Measurements from ENCODE around the gene SLC29A1. TPM values are rescaled to one million over a fixed set of nuclear protein-coding genes. Genes with fewer than 3 reads are reported as not detected.
"Not testable (repeated sequence)": the region's sequence is repeated elsewhere in the genome, so short reads cannot be mapped to it uniquely, and the experiment has no call there.

SLC29A1 gene
- total and polyA plus RNA-seq, 8 donors: 22.4 to 48.2 (median 28.5) TPM

GRCh38 chr6:44180886-44181285 is 42.5 kb upstream of the SLC29A1 start:
- DNase-seq (no peak), ATAC-seq (no peak)
- Histone ChIP-seq H3K27ac (no peak overlapping the region), H3K4me3 (no peak overlapping the region), H3K9me3 (no peaks in the 10 kb centered on the region), H3K36me3 (no peaks in the 10 kb centered on the region), H3K4me1 (peaks cover 0 to 10% of the 10 kb centered on the region in 2 donors), H3K27me3 (no peaks in the 10 kb centered on the region)
- intact Hi-C loops (cut with DNase I): no loop called here
- TF ChIP-seq, protein P1, sequence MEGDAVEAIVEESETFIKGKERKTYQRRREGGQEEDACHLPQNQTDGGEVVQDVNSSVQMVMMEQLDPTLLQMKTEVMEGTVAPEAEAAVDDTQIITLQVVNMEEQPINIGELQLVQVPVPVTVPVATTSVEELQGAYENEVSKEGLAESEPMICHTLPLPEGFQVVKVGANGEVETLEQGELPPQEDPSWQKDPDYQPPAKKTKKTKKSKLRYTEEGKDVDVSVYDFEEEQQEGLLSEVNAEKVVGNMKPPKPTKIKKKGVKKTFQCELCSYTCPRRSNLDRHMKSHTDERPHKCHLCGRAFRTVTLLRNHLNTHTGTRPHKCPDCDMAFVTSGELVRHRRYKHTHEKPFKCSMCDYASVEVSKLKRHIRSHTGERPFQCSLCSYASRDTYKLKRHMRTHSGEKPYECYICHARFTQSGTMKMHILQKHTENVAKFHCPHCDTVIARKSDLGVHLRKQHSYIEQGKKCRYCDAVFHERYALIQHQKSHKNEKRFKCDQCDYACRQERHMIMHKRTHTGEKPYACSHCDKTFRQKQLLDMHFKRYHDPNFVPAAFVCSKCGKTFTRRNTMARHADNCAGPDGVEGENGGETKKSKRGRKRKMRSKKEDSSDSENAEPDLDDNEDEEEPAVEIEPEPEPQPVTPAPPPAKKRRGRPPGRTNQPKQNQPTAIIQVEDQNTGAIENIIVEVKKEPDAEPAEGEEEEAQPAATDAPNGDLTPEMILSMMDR (IDR thresholded peaks at IDR 0.05): no peak

- DNase-seq; H3K4me3 ChIP-seq; H3K27me3 ChIP-seq; H3K27ac ChIP-seq; H3K36me3 ChIP-seq; H3K4me1 ChIP-seq; ATAC-seq; intact Hi-C loops (cut with DNase I); H3K9me3 ChIP-seq: not testable (repeated sequence)
Measured at GRCh38 chr6:44181784-44182183, 41.6 kb upstream of the SLC29A1 start.

DNA sequence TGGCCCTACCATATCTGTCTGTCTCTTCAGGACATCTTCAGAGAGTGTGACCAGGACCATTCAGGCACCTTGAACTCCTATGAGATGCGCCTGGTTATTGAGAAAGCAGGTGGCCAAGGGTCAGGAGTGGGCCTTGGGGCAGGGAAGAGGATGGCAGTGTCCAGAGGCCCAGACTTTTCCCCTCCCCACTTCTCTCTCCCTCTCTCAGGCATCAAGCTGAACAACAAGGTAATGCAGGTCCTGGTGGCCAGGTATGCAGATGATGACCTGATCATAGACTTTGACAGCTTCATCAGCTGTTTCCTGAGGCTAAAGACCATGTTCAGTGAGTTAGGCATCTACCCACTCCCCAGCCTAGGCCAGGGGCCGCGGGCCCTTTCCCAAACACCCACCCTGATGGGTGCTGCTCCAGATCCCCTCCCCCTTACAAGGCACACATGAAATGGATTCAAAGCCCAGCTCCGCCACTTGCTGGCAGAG is 40.4 kb upstream of the SLC29A1 start:
- Histone ChIP-seq H3K4me1 (no peaks in the 10 kb centered on the region), H3K36me3 (no peaks in the 10 kb centered on the region), H3K4me3 (no peak overlapping the region), H3K9me3 (no peaks in the 10 kb centered on the region), H3K27ac (no peak overlapping the region), H3K27me3 (no peaks in the 10 kb centered on the region)
- ATAC-seq (no peak), DNase-seq (no peak)
- intact Hi-C loops (cut with DNase I): no loop called here
- TF ChIP-seq, protein P1 (IDR thresholded peaks at IDR 0.05): no peak

- DNase-seq: no peak
- Histone ChIP-seq H3K36me3 (no peaks in the 10 kb centered on the region), H3K4me1 (no peaks in the 10 kb centered on the region), H3K4me3 (no peak overlapping the region), H3K9me3 (no peaks in the 10 kb centered on the region), H3K27ac (no peak overlapping the region), H3K27me3 (no peaks in the 10 kb centered on the region)
- intact Hi-C loops (cut with DNase I): no loop called here
- TF ChIP-seq, protein P1 (IDR thresholded peaks at IDR 0.05): no peak
- ATAC-seq: no peak
Measured at GRCh38 chr6:44183783-44184182, 39.6 kb upstream of the SLC29A1 start.

DNA sequence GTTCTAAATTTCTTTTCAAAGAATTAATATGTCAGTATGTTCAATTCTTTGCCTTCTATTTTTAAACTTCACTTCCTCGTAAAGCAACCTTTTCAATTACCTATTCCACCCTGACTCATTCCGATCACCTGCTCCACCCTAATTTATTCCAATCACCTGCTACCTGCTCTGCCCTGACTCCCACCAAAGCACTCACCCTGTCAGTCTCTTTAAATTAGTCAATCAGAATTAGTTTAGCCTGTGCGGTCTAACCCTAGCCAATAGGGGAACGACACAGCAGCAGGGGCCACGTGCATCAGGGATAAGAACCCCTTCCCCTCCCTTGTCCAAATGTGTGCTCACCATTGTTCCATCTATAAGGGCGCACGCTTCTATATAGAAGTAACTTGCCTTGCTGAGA is 38.0 kb upstream of the SLC29A1 start:
- intact Hi-C loops (cut with DNase I); H3K36me3 ChIP-seq; H3K27me3 ChIP-seq; H3K9me3 ChIP-seq; H3K4me1 ChIP-seq; DNase-seq; H3K4me3 ChIP-seq; ATAC-seq; H3K27ac ChIP-seq: not testable (repeated sequence)

- Histone ChIP-seq H3K36me3 (no peaks in the 10 kb centered on the region), H3K4me1 (no peaks in the 10 kb centered on the region), H3K27me3 (no peaks in the 10 kb centered on the region), H3K4me3 (no peak overlapping the region), H3K9me3 (no peaks in the 10 kb centered on the region), H3K27ac (no peak overlapping the region)
- intact Hi-C loops (cut with DNase I): no loop called here
- DNase-seq (no peak), ATAC-seq (no peak)
- TF ChIP-seq, protein P1 (IDR thresholded peaks at IDR 0.05): no peak
Measured at GRCh38 chr6:44185953-44186634, 37.3 kb upstream of the SLC29A1 start.
